Peyer's patch (tissue), 4 donors: ENCODE data around the gene NELL1.

ENCODE experiments used
- CTCF ChIP-seq, 6 experiments: fragments of 450-650 bp in 4 of 6; fragments of 200-600 bp in 2 of 6; sonication (generic) in 1 of 6; IDR thresholded peaks; one replicate each; pipeline ENCODE4 v1.5.1; 2017 to 2019; ENCODE audit warnings: antibody characterized with exemption in 6 of 6, mild to moderate bottlenecking in 3 of 6, moderate library complexity in 1 of 6
- POLR2A ChIP-seq, 2 donors: fragments of 450-650 bp; IDR thresholded peaks; one replicate each; pipeline ENCODE4 v1.5.1; 2017; ENCODE audit warnings: antibody characterized with exemption in 2 of 2, mild to moderate bottlenecking in 2 of 2, moderate library complexity in 2 of 2

DNA sequence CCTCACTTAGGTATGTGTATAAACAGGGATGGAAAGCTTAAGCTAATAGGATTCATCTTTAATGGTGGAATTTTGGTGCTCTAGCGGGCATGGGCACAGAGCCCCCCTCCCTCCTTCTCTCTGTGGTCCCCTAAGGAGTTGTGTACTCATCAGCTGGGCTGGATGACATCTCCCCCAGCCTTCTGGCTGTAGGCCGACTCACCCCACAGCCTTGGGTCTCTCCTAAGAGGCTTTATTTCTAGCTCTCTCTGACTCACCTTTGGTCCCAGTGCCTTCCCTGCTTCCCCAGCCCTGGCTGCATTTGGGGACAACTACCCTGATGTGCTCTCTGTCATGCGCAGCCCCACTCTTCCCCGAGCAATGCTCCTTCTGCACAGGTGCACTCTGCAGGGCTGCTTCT, 43.1 kb upstream of the NELL1 start:
- TF ChIP-seq CTCF (IDR thresholded peaks at IDR 0.05), result no peak
- TF ChIP-seq POLR2A (IDR thresholded peaks at IDR 0.05), result no peak
